BLaER1 treated with 17β-estradiol and CSF1 and Interleukin-3, amounts not matched to agents 10 nM and 100 nM (cell line): ENCODE results near the gene KRT6A.

ENCODE experiments used
- H3K27ac ChIP-seq, 11 experiments: shearing (Covaris generic); formaldehyde crosslinking; 2 replicates each; pipeline ENCODE4 v1.8.1; 2022
- H3K27me3 ChIP-seq, 11 experiments: shearing (Covaris generic); formaldehyde crosslinking; 2 replicates each; pipeline ENCODE4 v1.8.1; 2022
- H3K36me3 ChIP-seq, 11 experiments: shearing (Covaris generic); formaldehyde crosslinking; 2 replicates each; pipeline ENCODE4 v1.8.1; 2022
- H3K4me1 ChIP-seq, 10 experiments: shearing (Covaris generic); formaldehyde crosslinking; 2 replicates each; pipeline ENCODE4 v1.8.1; 2022
- H3K4me2 ChIP-seq, 11 experiments: shearing (Covaris generic); formaldehyde crosslinking; 2 replicates each; pipeline ENCODE4 v1.8.1; 2022
- H3K4me3 ChIP-seq, 10 experiments: shearing (Covaris generic); formaldehyde crosslinking; 2 replicates each; pipeline ENCODE4 v1.8.1; 2022
- H3K9ac ChIP-seq, 11 experiments: shearing (Covaris generic); formaldehyde crosslinking; 2 replicates each; pipeline ENCODE4 v1.8.1; 2022
- H3K9me3 ChIP-seq, 11 experiments: shearing (Covaris generic); formaldehyde crosslinking; replicated peaks in 1 of 11; 2 replicates each; pipeline ENCODE4 v1.8.1; 2022
- H4K20me1 ChIP-seq, 11 experiments: shearing (Covaris generic); formaldehyde crosslinking; 2 replicates each; pipeline ENCODE4 v1.8.1; 2022
- Cebpa-rat ChIP-seq, 11 experiments: shearing (Covaris generic); IDR thresholded peaks; 2 replicates each; pipeline ENCODE4 v1.8.1; 2022

KRT6A gene

DNA sequence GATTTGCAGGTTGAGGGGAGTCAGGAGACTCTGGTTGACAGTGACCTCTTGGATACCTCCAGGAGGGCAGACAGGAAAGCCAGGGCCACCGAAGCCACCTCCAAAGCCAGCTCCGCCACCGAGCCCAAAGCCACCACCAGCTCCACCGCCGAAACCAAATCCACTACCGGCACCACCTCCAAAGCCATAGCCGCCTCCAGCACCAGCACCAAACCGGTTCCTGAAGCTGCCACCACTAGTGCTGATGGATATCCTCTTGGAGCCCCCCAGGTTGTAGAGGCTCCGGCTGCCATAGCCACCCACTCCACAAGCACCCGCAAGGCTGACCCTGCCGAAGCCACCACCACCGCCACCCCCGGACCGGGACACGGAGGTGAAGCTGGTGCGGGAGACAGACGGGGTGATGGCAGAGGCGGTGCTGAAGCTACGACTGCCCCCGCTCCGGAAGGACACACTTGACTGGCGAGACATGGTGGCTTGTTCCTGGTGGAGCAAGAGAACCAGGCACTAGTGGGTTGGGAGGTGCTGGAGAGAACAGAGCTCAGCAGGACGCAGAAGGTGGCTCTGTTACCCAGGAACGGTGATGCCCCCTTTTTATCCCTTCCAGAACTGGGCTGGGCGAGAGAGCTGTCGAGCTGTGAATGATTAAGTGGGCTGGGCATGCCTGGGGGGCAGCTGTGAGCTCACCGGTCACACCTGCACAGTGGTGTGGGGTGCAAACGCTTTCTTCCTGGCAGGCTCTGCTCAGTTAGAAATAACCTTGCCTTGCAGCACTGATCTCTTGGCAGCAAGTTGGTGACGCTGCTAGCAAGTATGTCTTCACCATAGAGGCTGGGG, 27.0 kb upstream of the KRT6A start, which contains the start of gene KRT5:
KRT5 (minus strand) TSS at position 569 of the 837 bp plus-strand sequence; CDS start at position 471, 98 bp downstream.
- no peak within 1 kb of the TSS for H3K27ac ChIP-seq
- H3K9ac ChIP-seq = no peak within 1 kb of the TSS

DNA sequence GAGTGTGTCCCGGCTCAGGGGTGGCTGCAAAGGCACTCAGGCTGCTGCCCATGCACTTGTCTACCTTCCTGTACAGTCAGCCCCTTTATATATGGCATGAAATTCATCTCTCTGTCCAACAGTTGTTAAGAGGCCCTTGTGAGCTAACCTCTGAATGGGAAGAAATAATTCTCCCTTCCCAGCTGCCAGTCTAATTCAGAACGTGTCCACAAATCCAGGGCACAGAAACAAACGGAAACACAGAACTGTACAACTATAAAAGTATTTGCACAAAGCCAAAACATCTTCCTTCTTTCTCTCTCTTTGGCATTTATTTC, 26.3 kb upstream of the KRT6A start:
- Histone ChIP-seq H3K9ac (no peak overlapping the region), H3K36me3 (no peaks in the 10 kb centered on the region), H3K27me3 (no peaks in the 10 kb centered on the region), H3K4me1 (peaks cover 0 to 3% (median 0%) of the 10 kb centered on the region in 10 experiments; a peak in 1 of 20 replicates), H4K20me1 (no peaks in the 10 kb centered on the region; a peak in 1 of 22 replicates), H3K4me2 (no peak overlapping the region), H3K27ac (no peak overlapping the region), H3K9me3 (no peaks in the 10 kb centered on the region), H3K4me3 (no peak overlapping the region)
- TF ChIP-seq Cebpa-rat (IDR thresholded peaks at IDR 0.05) = no peak

More for the DNA sequence above, 27.0 kb upstream of the KRT6A start, which contains the start of gene KRT5:
- TF ChIP-seq Cebpa-rat (IDR thresholded peaks at IDR 0.05) = no peak
- Histone ChIP-seq H3K9me3 (no peaks in the 10 kb centered on the region), H3K27me3 (no peaks in the 10 kb centered on the region), H3K36me3 (no peaks in the 10 kb centered on the region), H3K4me2 (no peak within 1 kb of the TSS), H3K4me3 (no peak within 1 kb of the TSS), H4K20me1 (no peaks in the 10 kb centered on the region; a peak in 1 of 22 replicates), H3K4me1 (peaks cover 0 to 3% (median 0%) of the 10 kb centered on the region in 10 experiments; a peak in 1 of 20 replicates)

DNA sequence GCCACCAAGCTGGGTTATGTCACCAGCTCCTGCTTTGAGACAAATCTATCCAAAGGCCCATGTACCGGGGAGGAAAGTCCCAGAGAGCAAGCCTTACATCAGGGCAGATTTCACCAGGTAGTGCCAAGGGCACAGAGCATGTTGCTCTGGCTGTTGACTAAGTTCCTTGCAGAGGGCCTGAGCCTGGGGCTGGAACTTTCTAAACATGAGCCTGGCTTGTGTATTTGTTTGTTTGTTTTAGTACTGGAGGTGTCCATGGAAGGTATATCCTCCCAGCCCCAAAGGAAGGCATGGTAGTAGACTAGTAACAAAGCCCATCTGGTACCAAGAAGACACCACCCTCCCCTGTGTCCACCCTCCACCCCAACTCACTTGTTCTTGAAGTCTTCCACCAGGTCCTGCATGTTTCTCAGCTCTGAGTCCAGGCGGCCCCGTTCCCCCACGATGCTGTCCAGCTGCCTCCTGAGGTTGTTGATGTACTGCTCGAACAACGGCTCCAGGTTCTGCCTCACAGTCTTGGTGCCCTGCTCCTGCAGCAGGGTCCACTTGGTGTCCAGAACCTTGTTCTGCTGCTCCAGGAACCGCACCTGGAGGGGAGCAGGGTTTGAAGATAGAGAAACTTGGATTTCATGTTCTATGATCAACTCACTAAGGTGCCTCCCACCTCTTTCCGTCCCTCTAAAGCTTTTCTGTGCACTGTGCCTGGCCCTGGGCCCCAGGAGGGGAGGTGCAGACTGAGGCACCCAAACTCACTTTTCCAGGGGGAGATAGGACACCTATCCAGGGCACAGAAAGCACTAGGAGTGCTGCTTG, 25.7 kb upstream of the KRT6A start:
- no peaks in the 10 kb centered on the region for H3K27me3 ChIP-seq
- no peak overlapping the region for H3K4me2 ChIP-seq
- TF ChIP-seq Cebpa-rat (IDR thresholded peaks at IDR 0.05) = no peak
- H3K9me3 ChIP-seq = no peaks in the 10 kb centered on the region
- peaks cover 0 to 3% (median 0%) of the 10 kb centered on the region in 10 experiments; a peak in 1 of 20 replicates for H3K4me1 ChIP-seq
- no peak overlapping the region for H3K9ac ChIP-seq
- H3K36me3 ChIP-seq = no peaks in the 10 kb centered on the region
- no peaks in the 10 kb centered on the region; a peak in 1 of 22 replicates for H4K20me1 ChIP-seq
- no peak overlapping the region for H3K4me3 ChIP-seq
- H3K27ac ChIP-seq = no peak overlapping the region

DNA sequence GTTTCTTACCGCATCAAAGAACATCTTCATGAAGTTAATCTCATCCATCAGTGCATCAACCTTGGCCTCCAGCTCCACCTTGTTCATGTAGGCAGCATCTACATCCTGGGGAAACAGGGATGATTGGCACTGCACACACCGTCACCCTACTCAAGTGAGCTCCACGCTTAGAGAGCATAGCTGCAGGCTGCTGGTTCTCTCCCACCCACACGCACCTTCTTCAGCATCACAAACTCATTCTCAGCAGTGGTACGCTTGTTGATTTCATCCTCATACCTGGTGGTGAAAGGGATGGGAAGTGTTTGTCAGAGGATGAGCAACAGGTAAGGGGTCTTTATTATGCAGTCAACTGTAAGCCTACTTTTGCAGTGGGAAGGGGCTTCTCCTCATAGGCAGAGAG, 24.8 kb upstream of the KRT6A start:
- Histone ChIP-seq H3K4me1 (peaks cover 0 to 3% (median 0%) of the 10 kb centered on the region in 10 experiments; a peak in 1 of 20 replicates), H3K4me3 (no peak overlapping the region), H3K9me3 (no peaks in the 10 kb centered on the region), H3K36me3 (no peaks in the 10 kb centered on the region), H3K4me2 (no peak overlapping the region), H3K27me3 (no peaks in the 10 kb centered on the region), H3K9ac (no peak overlapping the region), H4K20me1 (no peaks in the 10 kb centered on the region; a peak in 1 of 22 replicates), H3K27ac (no peak overlapping the region)
- TF ChIP-seq Cebpa-rat (IDR thresholded peaks at IDR 0.05) = no peak

DNA sequence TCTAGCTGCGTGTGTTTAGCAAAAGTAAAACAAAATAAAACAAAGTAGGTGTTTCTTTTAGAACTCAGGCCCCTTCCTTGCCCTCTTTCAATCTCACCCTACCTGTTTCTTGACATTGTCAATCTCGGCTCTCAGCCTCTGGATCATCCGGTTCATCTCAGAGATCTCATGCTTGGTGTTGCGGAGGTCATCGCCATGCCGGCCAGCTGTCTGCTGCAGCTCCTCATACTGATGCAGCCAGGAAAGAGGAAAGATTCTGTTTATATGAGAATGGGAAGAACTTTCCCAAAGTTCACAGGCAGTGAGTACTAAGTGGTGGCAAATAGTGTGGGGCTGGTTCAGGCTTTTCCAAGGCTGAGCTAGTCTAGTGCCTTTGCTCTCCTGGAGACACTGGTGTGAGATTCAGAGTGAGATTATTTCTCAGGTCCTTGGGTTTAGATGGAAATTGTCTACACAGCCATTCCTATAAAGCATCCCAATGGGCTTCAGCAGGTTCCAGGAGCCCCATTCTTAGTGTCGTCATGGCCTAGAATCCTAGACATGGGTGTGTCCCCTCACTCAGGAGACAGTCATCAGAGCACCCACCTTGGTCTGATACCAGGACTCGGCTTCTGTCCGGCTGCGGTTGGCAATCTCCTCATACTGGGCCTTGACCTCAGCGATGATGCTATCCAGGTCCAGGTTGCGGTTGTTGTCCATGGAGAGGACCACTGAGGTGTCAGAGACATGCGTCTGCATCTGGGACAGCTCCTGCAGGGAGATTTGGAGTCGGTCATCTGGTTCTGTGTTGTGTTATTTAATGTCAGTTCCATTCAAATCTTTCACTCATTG, 24.2 kb upstream of the KRT6A start:
- Histone ChIP-seq H3K27me3 (no peaks in the 10 kb centered on the region), H3K9ac (no peak overlapping the region)

DNA sequence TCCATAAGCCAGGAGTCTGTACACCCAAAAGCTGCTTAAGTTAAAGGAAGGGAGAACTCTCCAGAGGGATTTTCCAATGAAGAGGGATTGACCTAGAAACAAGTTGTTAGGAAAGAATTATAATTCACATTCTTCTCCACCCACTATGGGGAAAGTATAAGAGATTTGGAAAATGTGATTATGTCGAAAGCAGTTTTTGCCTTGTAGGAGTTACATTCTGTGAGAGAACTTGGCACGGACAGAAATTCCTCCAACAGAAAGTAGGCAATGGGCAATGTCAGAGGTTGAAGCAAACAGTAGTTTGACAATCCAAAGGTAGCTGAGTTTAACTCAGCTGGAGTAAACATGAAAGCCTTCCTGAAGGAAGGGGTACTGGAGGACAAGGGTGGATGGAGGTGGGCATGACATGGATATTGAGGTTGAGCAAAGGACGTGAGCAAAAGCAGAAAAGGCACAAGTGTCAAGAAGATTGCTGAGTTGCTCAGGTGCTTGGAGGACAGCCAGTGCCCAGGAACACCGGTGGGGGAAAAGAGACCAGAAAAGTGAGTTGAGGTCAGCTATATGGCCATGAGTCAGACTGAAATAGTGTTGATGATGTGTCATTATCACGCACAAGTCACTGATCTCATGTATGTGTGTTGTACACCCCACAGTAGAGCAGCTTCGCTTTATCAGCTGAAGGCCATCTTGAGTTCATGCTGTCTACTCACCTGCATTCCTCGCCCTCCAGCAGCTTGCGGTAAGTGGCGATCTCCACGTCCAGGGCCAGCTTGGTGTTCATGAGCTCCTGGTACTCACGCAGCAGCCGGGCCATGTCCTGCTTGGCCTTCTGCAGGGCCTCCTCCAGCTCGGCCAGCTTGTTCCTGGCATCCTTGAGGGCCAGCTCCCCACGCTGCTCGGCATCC, 23.1 kb upstream of the KRT6A start:
- Histone ChIP-seq H3K4me3 (no peak overlapping the region), H3K36me3 (no peaks in the 10 kb centered on the region), H3K4me1 (peaks cover 0 to 3% (median 0%) of the 10 kb centered on the region in 10 experiments; a peak in 1 of 20 replicates), H3K9me3 (peaks cover 0 to 13% (median 9%) of the 10 kb centered on the region in 11 experiments; a peak in 17 of 22 replicates), H3K27me3 (no peaks in the 10 kb centered on the region), H3K4me2 (no peak overlapping the region), H4K20me1 (no peaks in the 10 kb centered on the region; a peak in 1 of 22 replicates), H3K27ac (no peak overlapping the region), H3K9ac (no peak overlapping the region)
- no peak for TF ChIP-seq Cebpa-rat (IDR thresholded peaks at IDR 0.05)

More for the DNA sequence above, 24.2 kb upstream of the KRT6A start:
- Histone ChIP-seq H3K36me3 (no peaks in the 10 kb centered on the region), H3K4me3 (no peak overlapping the region), H3K27ac (no peak overlapping the region), H3K9me3 (peaks cover 0 to 2% (median 0%) of the 10 kb centered on the region in 11 experiments; a peak in 4 of 22 replicates), H3K4me1 (peaks cover 0 to 3% (median 0%) of the 10 kb centered on the region in 10 experiments; a peak in 1 of 20 replicates), H3K4me2 (no peak overlapping the region), H4K20me1 (no peaks in the 10 kb centered on the region; a peak in 1 of 22 replicates)
- no peak for TF ChIP-seq Cebpa-rat (IDR thresholded peaks at IDR 0.05)

DNA sequence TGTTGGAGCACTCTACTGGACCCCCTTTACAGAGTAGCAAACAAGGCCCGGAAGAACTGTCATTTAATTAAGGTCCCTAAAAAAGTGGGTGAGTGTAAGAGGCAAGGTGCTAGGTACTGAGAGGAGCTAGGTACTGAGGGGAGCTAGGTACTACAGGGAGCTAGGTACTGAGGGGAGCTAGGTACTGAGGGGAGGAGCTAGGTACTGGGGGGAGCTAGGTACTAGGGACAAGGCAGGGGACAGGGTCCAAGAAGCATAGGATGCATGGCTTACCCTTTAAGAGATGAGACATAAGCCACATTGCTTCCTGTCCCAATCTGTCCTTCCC, 22.2 kb upstream of the KRT6A start:
- Histone ChIP-seq H3K36me3 (no peaks in the 10 kb centered on the region), H3K4me3 (no peak overlapping the region), H3K27ac (no peak overlapping the region), H3K4me1 (peaks cover 0 to 3% (median 0%) of the 10 kb centered on the region in 10 experiments; a peak in 5 of 20 replicates), H3K27me3 (no peaks in the 10 kb centered on the region), H3K4me2 (no peak overlapping the region), H4K20me1 (no peaks in the 10 kb centered on the region; a peak in 1 of 22 replicates), H3K9me3 (peaks cover 0 to 19% (median 16%) of the 10 kb centered on the region in 11 experiments; a peak in 17 of 22 replicates), H3K9ac (no peak overlapping the region)
- no peak for TF ChIP-seq Cebpa-rat (IDR thresholded peaks at IDR 0.05)
